DOHH2 (cell line): Measurements from ENCODE around the gene POU2AF3.
"Not testable (repeated sequence)": the region's sequence is repeated elsewhere in the genome, so short reads cannot be mapped to it uniquely, and the experiment has no call there.

Source experiments
- H3F3A ChIP-seq: fragments of 200-600 bp; sonication (generic), shearing (Covaris generic); 2 replicates; pipeline ENCODE4 v1.6.0; 2016; ENCODE audit warnings: antibody characterized with exemption, mild to moderate bottlenecking; ENCODE audit not compliant: control insufficient read depth, insufficient read depth
- H3K27ac ChIP-seq: fragments of 200-600 bp; sonication (generic); 2 replicates; pipeline ENCODE4 v1.5.1; 2014; ENCODE audit warnings: low read depth, mild to moderate bottlenecking, low read length, moderate library complexity
- H3K27me3 ChIP-seq: fragments of 200-600 bp; sonication (generic); 2 replicates; pipeline ENCODE4 v1.6.1; 2014; ENCODE audit warnings: mild to moderate bottlenecking, low read length, mixed read lengths; ENCODE audit not compliant: control insufficient read depth
- H3K36me3 ChIP-seq: fragments of 200-600 bp; sonication (generic); 2 replicates; pipeline ENCODE4 v1.6.1; 2014; ENCODE audit warnings: mild to moderate bottlenecking, low read length, moderate library complexity, mixed read lengths; ENCODE audit not compliant: control insufficient read depth
- H3K4me1 ChIP-seq: fragments of 200-600 bp; sonication (generic); 2 replicates; pipeline ENCODE4 v1.6.1; 2014; ENCODE audit warnings: mild to moderate bottlenecking, low read length, mixed read lengths; ENCODE audit not compliant: control insufficient read depth
- H3K4me2 ChIP-seq: fragments of 200-600 bp; sonication (generic); 2 replicates; pipeline ENCODE4 v1.6.0; 2014; ENCODE audit warnings: mild to moderate bottlenecking, low read length, moderate library complexity
- H3K4me3 ChIP-seq: fragments of 200-600 bp; sonication (generic); 2 replicates; pipeline ENCODE4 v1.5.1; 2014; ENCODE audit warnings: mild to moderate bottlenecking, low read length, mixed read lengths
- H3K79me2 ChIP-seq: fragments of 200-600 bp; sonication (generic); 2 replicates; pipeline ENCODE4 v1.6.1; 2014; ENCODE audit warnings: mild to moderate bottlenecking, low read length, mixed read lengths; ENCODE audit not compliant: control insufficient read depth
- H3K9me2 ChIP-seq: fragments of 200-600 bp; sonication (generic); replicated peaks from 2 replicates; pipeline ENCODE4 v1.6.1; 2014; ENCODE audit warnings: mild to moderate bottlenecking, low read length, mixed read lengths; ENCODE audit not compliant: control insufficient read depth
- H3K9me3 ChIP-seq: fragments of 200-600 bp; sonication (generic); 2 replicates; pipeline ENCODE4 v1.6.1; 2014; ENCODE audit warnings: antibody characterized with exemption, low read length, mixed read lengths; ENCODE audit not compliant: control insufficient read depth, insufficient read depth
- H4K20me1 ChIP-seq: fragments of 200-600 bp; sonication (generic); 2 replicates; pipeline ENCODE4 v1.6.0; 2014; ENCODE audit warnings: low read depth, mild to moderate bottlenecking, antibody characterized with exemption, low read length, moderate library complexity; ENCODE audit not compliant: control insufficient read depth, insufficient read depth
- EZH2phosphoT487 ChIP-seq: fragments of 200-600 bp; sonication (generic); IDR thresholded peaks from 2 replicates; pipeline ENCODE4 v1.6.1; 2017; ENCODE audit warnings: borderline replicate concordance, mild to moderate bottlenecking, antibody characterized with exemption, low read length, moderate library complexity, mixed read lengths
- TF ChIP-seq, protein P1 (sequence below): fragments of 200-600 bp; sonication (generic); IDR thresholded peaks from one replicate; pipeline ENCODE4 v1.5.1; 2014; ENCODE audit warnings: antibody characterized with exemption, mild to moderate bottlenecking, low read depth, low read length; ENCODE audit not compliant: poor library complexity, severe bottlenecking

Gene POU2AF3

DNA sequence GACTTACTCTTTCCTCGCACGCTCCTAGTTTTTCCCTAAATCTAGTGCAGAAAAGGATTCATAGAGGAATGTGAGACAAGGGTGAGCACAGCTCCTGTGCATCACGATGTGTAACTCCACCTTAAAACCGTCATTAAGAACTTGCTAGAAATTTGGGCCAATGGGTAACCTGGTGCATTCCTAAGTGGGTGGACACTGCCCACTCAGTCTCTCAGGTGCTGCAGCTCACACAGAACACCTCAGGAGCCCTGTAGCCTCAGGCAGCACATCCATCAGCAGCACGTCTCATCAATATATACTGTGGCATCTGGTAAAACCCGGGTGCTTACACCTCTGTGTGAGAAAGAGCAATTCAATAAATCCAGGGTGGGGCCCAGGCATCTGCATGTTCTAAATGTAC lies 12.4 kb downstream of the POU2AF3 start:
- H3K36me3 ChIP-seq, result no peaks in the 10 kb centered on the region
- no peaks in the 10 kb centered on the region for H3K4me1 ChIP-seq
- no peak overlapping the region for H3K4me3 ChIP-seq
- no peak overlapping the region for H3K4me2 ChIP-seq
- H3K27me3 ChIP-seq, result peaks cover 27% of the 10 kb centered on the region
- no peaks in the 10 kb centered on the region for H3F3A ChIP-seq
- H3K9me3 ChIP-seq, result no peaks in the 10 kb centered on the region
- no peaks in the 10 kb centered on the region for H3K9me2 ChIP-seq
- no peak overlapping the region for H3K27ac ChIP-seq
- TF ChIP-seq, protein P1, sequence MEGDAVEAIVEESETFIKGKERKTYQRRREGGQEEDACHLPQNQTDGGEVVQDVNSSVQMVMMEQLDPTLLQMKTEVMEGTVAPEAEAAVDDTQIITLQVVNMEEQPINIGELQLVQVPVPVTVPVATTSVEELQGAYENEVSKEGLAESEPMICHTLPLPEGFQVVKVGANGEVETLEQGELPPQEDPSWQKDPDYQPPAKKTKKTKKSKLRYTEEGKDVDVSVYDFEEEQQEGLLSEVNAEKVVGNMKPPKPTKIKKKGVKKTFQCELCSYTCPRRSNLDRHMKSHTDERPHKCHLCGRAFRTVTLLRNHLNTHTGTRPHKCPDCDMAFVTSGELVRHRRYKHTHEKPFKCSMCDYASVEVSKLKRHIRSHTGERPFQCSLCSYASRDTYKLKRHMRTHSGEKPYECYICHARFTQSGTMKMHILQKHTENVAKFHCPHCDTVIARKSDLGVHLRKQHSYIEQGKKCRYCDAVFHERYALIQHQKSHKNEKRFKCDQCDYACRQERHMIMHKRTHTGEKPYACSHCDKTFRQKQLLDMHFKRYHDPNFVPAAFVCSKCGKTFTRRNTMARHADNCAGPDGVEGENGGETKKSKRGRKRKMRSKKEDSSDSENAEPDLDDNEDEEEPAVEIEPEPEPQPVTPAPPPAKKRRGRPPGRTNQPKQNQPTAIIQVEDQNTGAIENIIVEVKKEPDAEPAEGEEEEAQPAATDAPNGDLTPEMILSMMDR, result no peak
- TF ChIP-seq EZH2phosphoT487, result no peak
- no peaks in the 10 kb centered on the region for H4K20me1 ChIP-seq
- H3K79me2 ChIP-seq, result no peaks in the 10 kb centered on the region

DNA sequence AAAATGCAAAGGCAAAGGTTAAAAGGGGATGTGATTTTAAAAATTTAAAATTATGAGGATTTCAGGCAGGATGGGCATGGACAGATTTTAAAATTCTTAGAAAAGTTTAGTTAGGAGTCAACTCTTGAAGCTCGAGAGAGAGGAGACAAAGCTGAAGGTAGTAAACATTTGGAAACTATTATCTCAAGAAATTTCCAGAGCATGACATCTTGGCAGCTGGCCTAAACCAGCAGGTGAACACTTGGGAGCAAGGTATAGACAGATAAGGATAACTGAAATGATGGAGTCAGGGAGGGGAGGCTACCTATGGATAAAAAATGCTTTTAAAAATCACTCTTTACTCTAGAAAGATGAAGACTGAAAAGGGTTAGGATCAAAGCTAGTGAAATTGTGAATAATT lies 13.7 kb downstream of the POU2AF3 start:
- Histone ChIP-seq H3K9me3 (no peaks in the 10 kb centered on the region), H3K36me3 (no peaks in the 10 kb centered on the region), H3K4me3 (no peak overlapping the region), H4K20me1 (no peaks in the 10 kb centered on the region), H3F3A (no peaks in the 10 kb centered on the region), H3K4me2 (no peak overlapping the region), H3K27ac (no peak overlapping the region), H3K27me3 (peaks cover 16% of the 10 kb centered on the region), H3K9me2 (no peaks in the 10 kb centered on the region), H3K4me1 (no peaks in the 10 kb centered on the region), H3K79me2 (no peaks in the 10 kb centered on the region)
- TF ChIP-seq, protein P1, result no peak
- no peak for TF ChIP-seq EZH2phosphoT487

DNA sequence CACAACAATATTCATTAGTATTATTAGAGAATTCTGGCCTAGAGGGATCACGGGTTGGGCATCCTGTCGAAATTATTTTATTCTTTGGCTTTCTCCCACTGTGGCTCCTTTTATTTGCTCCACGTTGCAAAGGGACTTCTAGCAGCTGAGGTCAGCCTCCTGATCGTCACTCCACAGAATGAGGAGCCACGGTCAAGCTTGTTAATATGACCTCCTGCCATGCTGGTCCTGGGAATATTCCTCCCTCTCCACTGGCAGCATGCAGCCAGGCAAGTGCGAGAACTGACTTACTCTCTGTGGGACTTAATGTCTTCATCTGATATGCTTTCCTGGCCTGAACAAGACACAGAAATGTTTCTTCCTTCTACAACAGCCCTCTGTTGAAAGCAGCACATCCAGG lies 20.9 kb downstream of the POU2AF3 start:
- Histone ChIP-seq H3K9me2 (no peaks in the 10 kb centered on the region), H4K20me1 (no peaks in the 10 kb centered on the region), H3F3A (no peaks in the 10 kb centered on the region), H3K4me3 (no peak overlapping the region), H3K4me1 (no peaks in the 10 kb centered on the region), H3K27ac (no peak overlapping the region), H3K36me3 (no peaks in the 10 kb centered on the region), H3K27me3 (peaks cover 13% of the 10 kb centered on the region), H3K79me2 (no peaks in the 10 kb centered on the region), H3K9me3 (no peaks in the 10 kb centered on the region), H3K4me2 (no peak overlapping the region)
- no peak for TF ChIP-seq EZH2phosphoT487
- TF ChIP-seq, protein P1, result no peak

DNA sequence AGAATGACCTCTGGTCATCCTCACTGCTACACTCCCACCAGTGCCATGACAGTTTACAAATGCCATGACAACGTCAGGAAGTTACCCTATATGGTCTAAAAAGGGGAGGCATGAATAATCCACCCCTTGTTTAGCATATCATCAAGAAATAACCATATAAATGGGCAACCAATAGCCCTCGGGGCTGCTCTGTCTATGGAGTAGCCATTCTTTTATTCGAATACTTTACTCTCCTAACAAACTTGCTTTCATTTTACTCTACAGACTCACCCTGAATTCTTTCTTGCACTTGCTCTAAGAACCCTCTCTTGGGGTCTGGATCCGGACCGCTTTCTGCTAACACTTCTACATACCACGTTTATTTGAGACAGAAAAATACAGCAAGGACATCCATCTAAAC lies 21.9 kb downstream of the POU2AF3 start:
- H3K9me3 ChIP-seq, H3K36me3 ChIP-seq, H3K4me1 ChIP-seq, H4K20me1 ChIP-seq, H3K79me2 ChIP-seq, H3K27ac ChIP-seq, H3K9me2 ChIP-seq, H3K4me2 ChIP-seq, H3F3A ChIP-seq, H3K4me3 ChIP-seq: not testable (repeated sequence)
- H3K27me3 ChIP-seq, result peaks cover 16% of the 10 kb centered on the region
